GM18498 (cell line): ENCODE measurements around the gene PDIA6.
"Not testable (repeated sequence)": the region's sequence is repeated elsewhere in the genome, so short reads cannot be mapped to it uniquely, and the experiment has no call there.

Source experiments
- ATAC-seq: cut with Tn5 transposase; IDR thresholded peaks from one replicate; pipeline ENCODE4 v1.9.1; 2021; ENCODE audit warnings: mild to moderate bottlenecking, moderate library complexity; ENCODE audit not compliant: unreplicated experiment

Gene PDIA6

GRCh38 chr2:10811517-10811916 lies 1.1 kb downstream of the PDIA6 start:
- ATAC-seq: no peak

GRCh38 chr2:10810202-10811161 lies 2.1 kb downstream of the PDIA6 start:
- ATAC-seq: peak; percentile 30

- no peak for ATAC-seq
Observed at GRCh38 chr2:10806543-10806942, 6.0 kb downstream of the PDIA6 start.

GRCh38 chr2:10805990-10806389 lies 6.6 kb downstream of the PDIA6 start:
- ATAC-seq: not testable (repeated sequence)

- no peak for ATAC-seq
Observed at GRCh38 chr2:10802657-10803056, 9.9 kb downstream of the PDIA6 start.

- ATAC-seq: no peak
Observed at GRCh38 chr2:10800163-10800562, 12.4 kb downstream of the PDIA6 start.

- no peak for ATAC-seq
Observed at GRCh38 chr2:10798783-10799182, 13.8 kb downstream of the PDIA6 start.

- ATAC-seq: no peak
Observed at GRCh38 chr2:10796703-10797102, 15.9 kb downstream of the PDIA6 start.

- no peak for ATAC-seq
Observed at GRCh38 chr2:10795508-10796046, 17.0 kb downstream of the PDIA6 start.

- no peak for ATAC-seq
Observed at GRCh38 chr2:10794876-10795275, 17.7 kb downstream of the PDIA6 start.

- no peak for ATAC-seq
Observed at GRCh38 chr2:10793816-10794215, 18.8 kb downstream of the PDIA6 start.

- ATAC-seq: no peak
Observed at GRCh38 chr2:10792660-10793400, 19.8 kb downstream of the PDIA6 start.

- ATAC-seq: peak; percentile 55
Observed at GRCh38 chr2:10792001-10792634, 20.5 kb downstream of the PDIA6 start.

- ATAC-seq: peak; percentile 80
Observed at GRCh38 chr2:10790228-10790973, 22.2 kb downstream of the PDIA6 start.

GRCh38 chr2:10788855-10789254 lies 23.7 kb downstream of the PDIA6 start:
- no peak for ATAC-seq

- no peak for ATAC-seq
Observed at GRCh38 chr2:10787176-10787968, 25.2 kb downstream of the PDIA6 start.

GRCh38 chr2:10786240-10786982 lies 26.2 kb downstream of the PDIA6 start:
- no peak for ATAC-seq

GRCh38 chr2:10785260-10785659 lies 27.3 kb downstream of the PDIA6 start:
- no peak for ATAC-seq

- ATAC-seq: no peak
Observed at GRCh38 chr2:10784719-10785118, 27.9 kb downstream of the PDIA6 start.
